ENCODE data around the gene CYYR1. TPM values are rescaled to one million over a fixed set of nuclear protein-coding genes. Genes with fewer than 3 reads are reported as not detected.
"Not testable (repeated sequence)": the region's sequence is repeated elsewhere in the genome, so short reads cannot be mapped to it uniquely, and the experiment has no call there.

Gene CYYR1
- total RNA-seq, 2 donors from 2014 or later = 19.9 to 27.8 TPM

DNA sequence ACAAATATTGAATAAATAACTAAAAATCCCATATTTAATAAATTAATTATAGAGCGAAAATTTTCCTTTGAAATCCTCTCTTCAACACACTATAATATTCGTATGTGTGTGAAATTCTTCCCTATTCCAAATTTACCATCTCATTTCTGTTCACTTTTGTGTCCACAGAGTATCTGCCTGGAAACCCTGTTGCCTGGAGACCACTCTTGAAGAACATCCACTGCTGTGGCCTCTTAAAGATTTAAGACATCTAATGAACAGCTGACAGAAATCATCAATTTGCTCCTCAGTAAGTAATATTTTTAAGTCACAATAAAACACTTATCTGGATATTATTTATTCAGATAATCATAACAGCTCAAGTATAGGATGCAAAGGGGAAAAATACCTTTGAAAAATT is 69.7 kb downstream of the CYYR1 start:
- ATAC-seq (no peak), DNase-seq (no peak)
- intact Hi-C loops (cut with DNase I) = no loop called here

DNA sequence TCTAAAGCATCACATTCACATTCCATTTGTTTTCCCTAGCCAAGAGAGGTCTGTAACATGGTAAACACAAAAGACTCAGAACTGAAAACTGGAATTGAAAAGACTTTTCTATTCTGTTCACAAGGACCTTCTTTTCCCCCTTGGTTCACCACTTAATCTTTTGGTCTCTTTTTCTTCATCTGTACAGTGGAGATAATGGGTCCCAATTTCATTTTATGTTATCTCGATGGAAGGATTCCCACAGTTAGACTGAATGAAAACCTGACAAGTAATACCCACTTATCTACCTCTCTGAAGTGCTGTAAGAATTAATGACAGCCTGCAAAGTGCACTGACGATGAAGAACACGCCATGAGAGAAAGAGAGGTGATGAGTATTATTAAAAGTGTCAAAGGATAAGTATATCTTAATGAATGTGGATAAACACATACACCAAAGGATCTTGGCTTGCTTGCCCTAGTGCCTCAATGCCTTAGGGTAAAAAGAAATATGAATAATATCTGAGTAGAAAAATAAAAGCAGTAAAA is 71.5 kb downstream of the CYYR1 start:
- DNase-seq (no peak), ATAC-seq (peak in 1 of 2 donors; percentile 68)
- intact Hi-C loops (cut with DNase I) = no loop called here

DNA sequence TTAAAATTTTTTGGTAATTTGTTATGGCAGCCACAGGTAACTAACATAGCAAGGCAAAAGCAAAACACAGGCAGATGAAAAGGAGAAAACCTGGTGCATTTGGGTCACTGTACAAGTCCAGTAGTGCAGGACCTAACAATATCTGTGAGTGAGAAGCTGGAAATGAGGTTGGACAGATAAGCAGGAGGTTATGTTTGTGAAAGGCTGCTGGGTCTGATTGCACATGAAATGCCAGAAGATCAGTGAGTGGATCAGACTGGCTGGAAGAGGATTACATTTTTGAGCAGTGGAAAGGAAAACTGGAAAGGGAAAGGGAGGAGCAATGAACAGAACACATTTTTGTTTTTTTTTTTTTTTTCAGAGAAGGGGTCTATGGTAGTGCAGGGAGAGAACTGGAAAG is 73.6 kb downstream of the CYYR1 start:
- no peak for ATAC-seq
- no peak for DNase-seq
- intact Hi-C loops (cut with DNase I) = no loop called here

DNA sequence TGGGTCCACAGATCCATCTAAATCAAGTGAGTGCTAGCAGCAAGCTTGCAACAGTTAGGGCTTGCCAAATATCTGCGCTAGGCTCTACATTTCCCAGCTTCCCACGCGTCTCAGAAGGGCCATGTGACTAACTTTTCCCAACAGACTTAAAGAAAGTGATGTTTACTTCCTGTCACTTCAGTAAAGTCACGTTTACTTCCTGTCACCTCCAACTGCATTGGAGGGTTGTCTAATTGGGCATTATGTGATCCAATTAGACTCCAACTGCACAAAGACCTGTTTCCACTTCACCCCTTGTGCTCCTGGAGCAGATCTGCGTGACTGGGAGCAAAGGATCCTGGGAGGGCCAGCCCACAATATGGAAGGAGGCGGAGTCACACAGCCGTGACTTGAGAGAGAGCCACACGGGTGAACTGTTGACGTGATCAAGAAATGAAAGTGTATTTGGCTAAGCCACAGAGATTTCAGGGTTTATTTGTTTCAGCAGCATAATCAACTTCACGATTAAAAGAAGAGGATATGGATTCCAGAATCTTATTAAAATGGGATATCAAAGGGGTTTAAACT is 77.7 kb downstream of the CYYR1 start:
- intact Hi-C loops (cut with DNase I) = no loop called here
- no peak for DNase-seq
- ATAC-seq = no peak

DNA sequence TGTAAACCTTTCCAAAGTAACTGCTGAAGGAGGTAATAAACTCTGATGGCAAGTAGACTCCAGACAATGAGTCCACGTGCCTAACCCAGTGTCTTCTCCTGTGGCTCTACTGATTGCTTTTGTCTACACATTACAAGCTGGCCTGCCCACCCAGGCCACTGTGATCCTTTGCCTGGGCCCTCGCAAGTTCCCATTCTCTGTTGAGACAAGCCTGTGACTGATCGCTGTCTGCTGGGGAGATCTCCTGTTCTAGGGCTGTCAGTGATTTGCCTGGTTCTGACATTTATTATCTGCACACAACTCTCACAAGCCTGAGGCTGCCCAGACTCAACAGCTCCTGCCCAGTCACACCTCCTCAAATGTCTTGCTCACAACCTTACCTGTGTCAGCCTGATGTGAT is 81.4 kb downstream of the CYYR1 start:
- ATAC-seq = no peak
- no peak for DNase-seq
- intact Hi-C loops (cut with DNase I) = no loop called here

DNA sequence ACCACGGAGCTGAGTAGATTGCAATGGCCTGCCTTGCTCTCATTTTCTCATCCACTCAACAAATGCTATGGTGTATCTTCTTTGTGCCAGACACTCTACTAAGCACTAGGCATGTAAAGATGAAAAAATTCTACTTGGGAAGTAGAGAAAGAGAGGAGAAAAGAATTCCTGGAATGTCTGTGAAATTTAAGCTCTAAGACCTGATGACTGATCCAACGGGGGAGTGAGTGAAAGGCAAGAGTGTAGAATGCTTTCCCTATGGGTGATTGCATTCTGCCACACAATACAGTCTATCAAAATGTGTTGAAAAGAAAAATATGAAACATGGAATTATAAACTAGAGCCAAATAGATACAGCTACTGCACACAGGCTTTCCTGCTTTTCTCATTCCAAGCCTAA is 82.3 kb downstream of the CYYR1 start:
- no peak for DNase-seq
- intact Hi-C loops (cut with DNase I) = no loop called here
- peak in 1 of 2 donors; percentile 76 for ATAC-seq

DNA sequence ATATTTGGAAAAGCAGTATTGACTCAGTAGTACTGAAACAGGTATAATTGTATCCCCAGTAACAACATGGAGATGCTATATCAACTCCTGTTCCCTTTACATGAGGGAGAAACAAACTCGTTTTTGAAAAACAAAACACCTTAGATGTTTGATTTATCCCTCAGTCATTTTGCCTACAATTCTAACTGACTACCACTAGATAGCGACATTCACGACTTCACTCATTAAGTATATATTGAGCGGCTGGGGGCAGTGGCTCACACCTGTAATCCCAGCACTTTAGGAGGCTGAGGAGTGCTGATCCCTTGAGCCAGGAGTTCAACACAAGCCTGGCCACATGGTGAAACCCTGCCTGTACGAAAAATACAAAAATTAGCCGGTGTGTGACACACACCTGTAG is 83.3 kb downstream of the CYYR1 start:
- no peak for ATAC-seq
- intact Hi-C loops (cut with DNase I) = no loop called here
- DNase-seq = no peak

DNA sequence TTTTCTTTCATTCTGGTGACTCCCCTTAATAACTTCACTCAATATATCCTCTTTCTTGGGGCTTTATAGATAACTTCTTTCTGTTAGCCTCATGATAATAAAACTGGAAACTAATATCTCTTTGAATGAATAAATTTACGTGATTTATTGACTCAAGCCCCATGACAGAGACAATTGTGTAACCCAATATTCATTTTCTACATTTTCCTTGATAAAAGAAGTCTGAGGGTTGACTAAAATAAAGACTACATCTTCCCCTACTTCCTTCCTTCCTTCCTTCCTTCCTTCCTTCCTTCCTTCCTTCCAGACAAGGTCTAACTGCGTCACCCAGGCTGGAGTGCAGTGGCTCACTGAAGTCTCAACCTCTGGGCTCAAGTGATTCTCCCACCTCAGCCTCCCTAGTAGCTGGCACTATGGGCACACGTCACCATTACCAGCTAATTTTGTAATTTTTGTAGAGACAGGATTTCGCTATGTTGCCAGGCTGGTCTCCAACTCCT is 85.1 kb downstream of the CYYR1 start:
- DNase-seq = no peak
- no peak for ATAC-seq
- intact Hi-C loops (cut with DNase I) = no loop called here

DNA sequence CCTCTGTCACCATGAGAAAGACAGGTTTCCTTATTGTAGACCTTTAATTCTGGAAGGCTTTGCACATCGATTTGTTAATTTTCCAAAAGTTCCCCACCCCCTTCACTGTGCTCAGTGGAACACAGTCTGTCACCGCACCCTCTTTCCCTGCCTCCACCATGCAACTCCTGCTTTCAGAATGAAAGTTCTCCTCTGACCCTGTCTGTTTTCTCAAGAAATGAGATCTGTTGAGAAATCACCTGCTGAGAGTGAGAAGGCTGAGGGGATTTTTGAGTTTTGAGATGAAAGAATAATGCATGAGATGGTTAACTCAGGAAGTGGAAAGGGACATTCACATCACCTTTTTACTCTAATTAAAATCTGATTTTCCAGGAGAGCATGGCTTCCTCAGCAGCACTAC is 99.6 kb downstream of the CYYR1 start:
- DNase-seq (no peak), ATAC-seq (no peak)
- intact Hi-C loops (cut with DNase I) = no loop called here

DNA sequence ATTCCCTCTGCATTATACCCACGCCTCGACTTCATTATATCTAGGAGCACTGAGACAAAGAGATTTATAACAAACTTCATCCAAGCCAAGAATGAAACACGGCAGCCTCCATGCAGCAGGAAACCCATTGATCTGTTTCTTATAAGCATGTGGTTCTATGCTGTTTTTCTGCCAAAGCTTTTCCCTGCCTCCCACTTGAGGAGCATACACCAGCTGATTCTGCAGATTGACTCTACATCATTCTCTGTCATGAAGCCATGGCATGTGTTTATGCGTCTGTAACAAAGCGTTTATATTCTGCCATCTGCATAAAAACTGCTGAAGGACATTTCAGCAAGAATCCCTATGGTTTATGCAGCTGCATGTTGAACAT is 102.0 kb downstream of the CYYR1 start:
- no peak for ATAC-seq
- intact Hi-C loops (cut with DNase I) = no loop called here
- no peak for DNase-seq

DNA sequence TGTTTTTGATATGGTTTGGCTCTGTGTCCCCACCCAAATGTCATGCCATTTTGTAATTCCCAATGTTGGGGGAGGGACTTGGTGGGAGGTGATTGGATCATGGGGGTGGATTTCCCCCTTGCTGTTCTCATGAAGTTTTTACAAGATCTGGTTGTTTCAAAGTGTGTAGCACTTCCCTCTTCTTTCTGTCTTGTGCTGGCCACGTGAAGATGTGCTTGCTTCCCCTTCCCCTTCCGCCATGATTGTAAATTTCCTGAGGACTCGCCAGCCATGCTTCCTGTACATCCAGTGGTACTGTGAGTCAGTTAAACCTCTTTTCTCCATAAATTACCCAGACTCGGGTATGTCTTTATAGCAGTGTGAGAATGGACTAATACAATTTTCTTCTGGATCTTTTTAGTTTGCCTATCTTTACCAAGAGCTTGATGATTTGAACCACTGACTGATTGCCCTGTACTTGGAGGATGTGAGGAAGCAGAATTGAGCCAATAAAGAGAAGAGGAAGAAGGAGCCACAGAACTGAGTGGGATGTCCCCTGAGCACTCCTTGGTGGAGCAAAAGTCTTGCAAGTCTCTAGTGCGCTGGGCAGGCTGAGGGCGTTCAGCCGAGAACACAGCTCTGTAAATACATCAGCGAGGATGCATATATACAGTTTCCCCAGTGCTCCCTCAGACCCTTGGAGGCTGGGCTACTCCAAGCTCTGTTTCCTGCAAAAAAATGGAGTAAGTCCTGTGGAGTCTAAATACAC is 102.6 kb downstream of the CYYR1 start:
- ATAC-seq (no peak), DNase-seq (no peak)
- intact Hi-C loops (cut with DNase I) = no loop called here

DNA sequence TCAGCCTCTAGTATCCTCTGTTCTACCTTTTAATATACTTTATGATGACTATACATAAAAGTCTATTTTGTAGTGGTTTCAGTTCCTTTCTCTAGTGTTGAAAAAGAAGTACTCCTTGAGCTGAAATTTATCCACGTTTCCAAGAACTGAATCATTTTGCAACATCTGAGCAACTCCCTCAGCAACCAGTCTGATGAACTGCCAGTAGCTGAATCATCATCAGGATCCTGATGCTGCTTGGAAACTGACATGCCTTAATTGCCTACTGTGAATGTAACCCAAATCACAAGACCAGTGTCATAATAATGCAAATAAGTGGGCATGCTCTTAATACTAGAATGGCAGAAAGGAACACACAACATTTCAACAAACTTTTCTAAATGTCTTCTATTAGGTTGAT is 103.3 kb downstream of the CYYR1 start:
- intact Hi-C loops (cut with DNase I) = no loop called here
- ATAC-seq = peak; percentile 65 to 89
- DNase-seq = no peak

DNA sequence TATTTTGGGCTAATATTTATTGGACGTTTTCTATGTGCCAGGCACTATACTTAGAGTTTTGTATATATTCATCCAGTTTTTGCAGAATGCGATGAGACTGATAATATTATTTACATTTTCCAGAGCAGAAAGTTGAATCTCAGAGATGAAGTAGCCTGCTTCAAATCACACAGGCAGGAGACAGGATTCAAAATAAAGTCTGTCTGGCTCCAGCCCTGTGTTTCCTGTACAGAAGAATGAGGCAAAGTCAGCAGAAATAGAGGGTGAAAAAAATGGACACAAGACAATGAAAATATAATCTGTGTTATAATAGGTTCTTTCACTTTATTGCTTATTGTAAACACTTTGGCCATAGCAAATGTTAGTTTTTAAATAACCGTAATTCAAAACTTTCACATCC is 107.2 kb downstream of the CYYR1 start:
- DNase-seq = no peak
- intact Hi-C loops (cut with DNase I) = no loop called here
- ATAC-seq = no peak

DNA sequence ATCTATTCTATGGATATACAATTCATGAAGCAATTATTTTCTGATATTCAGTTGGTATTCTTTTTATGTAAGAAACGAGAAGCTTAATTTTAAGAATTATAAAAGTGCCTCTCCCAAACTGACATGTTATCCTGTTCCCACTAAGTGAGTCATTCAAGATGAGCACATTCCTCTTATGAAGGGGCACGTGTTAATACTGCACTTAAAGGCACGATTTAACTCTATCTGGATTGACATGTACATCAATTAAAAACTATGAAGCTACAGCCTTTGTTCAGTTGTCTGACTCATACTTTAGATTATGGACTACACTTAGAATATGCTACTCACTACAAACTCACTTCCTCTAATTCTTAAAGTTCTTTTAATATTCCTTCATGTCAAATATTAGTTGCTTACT is 111.6 kb downstream of the CYYR1 start:
- DNase-seq = no peak
- no peak for ATAC-seq
- intact Hi-C loops (cut with DNase I) = no loop called here

DNA sequence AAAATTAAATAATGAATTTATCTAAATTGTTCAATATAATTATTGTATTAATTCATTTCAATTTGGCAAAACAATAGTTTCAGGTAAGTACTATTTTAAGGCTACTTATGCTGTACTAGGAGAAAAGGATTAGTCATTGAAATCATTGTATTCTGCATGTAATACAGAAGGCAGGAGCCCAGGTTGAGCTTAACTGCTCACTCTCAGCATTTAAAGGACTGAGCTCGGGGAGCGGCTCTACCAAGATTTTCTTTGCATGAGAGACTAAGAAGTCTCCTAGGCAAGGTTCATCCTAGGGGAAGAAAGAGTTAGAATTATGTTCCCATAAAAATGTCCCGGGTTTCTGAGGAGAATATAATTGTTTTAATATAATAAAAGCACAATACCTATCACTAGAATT is 112.5 kb downstream of the CYYR1 start:
- no peak for ATAC-seq
- intact Hi-C loops (cut with DNase I) = no loop called here

DNA sequence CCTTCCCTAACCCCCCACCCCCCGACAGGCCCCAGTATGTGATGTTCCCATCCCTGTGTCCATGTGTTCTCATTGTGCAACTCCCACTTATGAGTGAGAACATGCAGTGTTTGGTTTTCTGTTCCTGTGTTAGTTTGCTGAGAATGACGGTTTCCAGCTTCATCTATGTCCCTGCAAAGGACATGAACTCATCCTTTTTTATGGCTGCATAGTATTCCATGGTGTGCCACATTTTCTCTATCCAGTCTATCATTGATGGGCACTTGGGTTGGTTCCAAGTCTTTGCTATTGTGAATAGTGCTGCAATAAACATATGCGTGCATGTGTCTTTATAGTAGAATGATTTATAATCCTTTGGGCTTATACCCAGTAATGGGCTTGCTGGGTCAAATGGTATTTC is 114.2 kb downstream of the CYYR1 start:
- ATAC-seq; intact Hi-C loops (cut with DNase I); DNase-seq: not testable (repeated sequence)

More for the DNA sequence above, 112.5 kb downstream of the CYYR1 start:
- no peak for DNase-seq

DNA sequence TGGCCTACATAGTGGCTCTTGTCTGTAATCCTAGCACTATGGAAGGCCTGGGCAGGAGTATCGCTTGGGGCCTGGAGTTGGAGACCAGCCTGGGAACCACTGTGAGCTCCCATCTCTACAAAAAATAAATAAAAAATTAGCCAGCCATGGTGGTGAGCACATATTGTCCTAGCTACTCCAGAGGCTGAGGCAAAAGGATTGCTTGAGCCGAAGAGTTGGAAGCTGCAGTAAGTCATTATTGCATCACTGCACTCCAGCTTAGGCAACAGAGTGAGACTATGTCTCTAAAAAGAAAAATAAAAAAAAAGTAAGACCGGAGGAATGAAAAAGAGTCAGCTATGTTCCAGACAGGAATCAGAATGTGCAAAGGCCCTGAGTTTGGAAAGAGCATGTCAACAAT is 115.3 kb downstream of the CYYR1 start:
- ATAC-seq (no peak), DNase-seq (no peak)
- intact Hi-C loops (cut with DNase I) = no loop called here

DNA sequence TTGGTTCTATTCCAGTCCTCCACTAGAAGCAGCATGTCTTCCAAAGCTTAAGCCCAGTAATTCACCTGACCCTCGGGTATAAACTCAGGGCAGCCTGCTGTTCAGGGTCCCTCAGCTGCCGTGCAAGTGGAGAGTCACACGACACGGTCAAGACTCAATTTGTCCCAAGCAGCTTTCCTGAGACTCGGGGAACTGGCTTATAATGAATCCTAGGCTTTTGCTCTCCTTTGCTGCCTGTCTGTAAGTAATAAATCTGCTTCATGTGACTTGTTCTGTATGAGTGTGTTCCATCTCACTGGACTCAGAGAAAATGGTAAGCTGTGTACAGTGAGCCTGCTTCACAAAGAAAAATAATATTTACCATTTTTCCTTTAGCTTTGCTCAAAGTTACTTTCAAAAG is 119.8 kb downstream of the CYYR1 start:
- ATAC-seq = no peak
- intact Hi-C loops (cut with DNase I) = no loop called here
- DNase-seq = no peak

DNA sequence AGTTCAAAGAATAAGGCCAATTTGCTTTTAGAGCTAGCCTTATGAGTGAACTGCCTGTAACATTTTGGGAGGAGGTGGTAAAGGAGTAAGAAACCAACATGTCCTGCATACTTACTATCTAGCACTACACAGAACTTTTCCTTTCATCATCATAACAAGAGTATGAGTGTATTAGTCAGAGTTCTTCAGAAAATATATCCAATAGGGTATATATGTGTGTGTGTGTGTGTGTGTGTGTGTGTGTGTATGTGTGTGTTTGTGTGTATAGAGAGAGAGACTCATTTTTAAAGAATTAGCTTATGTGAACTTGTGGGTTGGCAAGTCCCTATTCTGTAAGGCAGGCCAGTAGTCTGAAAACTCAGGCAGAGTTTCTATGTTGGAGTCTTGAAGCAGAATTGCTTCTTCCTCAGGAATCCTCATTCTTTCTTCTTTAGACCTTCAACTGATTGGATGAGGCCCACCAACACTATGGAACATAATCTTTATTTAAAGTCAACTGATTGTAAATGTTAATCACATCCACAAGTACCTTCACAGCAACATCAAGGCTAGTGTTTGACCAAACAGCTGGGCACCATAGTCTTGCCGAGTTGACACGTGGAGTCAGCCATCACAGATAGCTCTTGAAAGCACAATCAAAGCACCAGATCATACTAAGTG is 121.9 kb downstream of the CYYR1 start:
- ATAC-seq (no peak), DNase-seq (no peak)
- intact Hi-C loops (cut with DNase I) = no loop called here

DNA sequence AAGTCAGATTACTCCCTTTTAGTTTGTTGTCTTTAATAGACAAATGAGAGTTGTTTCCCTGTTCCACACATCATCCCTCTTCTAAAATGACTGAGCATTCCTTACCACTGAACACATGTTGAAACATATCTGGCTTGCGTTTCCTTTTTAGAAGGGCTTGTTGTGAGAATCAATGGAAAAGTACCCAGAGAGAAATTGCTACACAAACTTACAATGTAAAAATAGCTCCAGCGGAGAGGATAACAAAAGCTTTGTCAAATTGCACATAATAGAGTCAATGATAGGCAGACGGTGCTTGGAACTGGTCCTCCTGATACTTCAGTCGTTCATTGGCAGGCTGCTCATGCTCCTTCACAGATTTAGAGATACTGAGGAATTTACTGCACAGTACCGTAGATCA is 123.9 kb downstream of the CYYR1 start:
- ATAC-seq = peak; percentile 61 to 78
- intact Hi-C loops (cut with DNase I) = no loop called here
- no peak for DNase-seq
